Measurements from ENCODE around the gene LRMDA. TPM values are rescaled to one million over a fixed set of nuclear protein-coding genes. Genes with fewer than 3 reads are reported as not detected.
"Not testable (repeated sequence)": the region's sequence is repeated elsewhere in the genome, so short reads cannot be mapped to it uniquely, and the experiment has no call there.

The LRMDA gene
- total RNA-seq, 1 experiment from 2014 or later = 8.0 TPM

DNA sequence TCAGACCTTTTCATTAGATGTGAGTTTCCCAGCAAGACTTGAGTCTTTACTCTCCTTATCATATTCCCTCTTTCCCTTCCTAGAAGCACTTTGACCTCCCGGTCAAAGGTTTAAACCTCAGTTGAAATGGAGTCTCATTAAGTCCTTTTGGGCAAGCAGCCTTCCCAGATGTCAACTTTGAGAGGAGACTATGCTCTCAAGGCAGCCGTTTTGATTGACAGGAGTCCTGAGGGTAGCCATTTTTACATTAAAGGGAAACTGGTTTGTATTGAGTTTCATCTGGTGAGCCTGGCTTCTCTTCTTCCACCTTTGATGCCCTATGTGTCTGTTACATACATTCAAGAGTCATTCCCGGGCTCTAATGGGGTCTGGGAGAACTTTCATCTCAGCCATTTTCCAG lies 685.1 kb downstream of the LRMDA start:
- DNase-seq (ENCODE audit: low read depth) = no peak

DNA sequence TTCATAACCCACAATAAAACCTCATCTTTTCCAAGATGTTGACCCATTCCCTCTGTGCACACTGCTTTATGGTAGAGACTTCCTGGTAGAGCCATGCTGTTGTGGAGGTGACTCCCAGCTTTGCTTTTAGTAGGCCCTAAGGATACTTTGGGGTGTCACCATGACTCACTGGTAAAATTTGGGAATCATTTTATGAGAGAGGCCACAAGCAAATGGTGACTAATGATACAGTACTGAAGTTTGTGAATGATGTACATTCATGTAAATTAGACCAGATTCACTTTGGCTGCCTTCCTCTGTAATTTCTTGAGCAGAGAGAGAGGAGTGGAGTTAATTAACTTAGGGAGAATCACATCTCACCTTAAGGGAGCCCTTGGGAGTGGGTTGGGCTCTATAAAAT lies 686.5 kb downstream of the LRMDA start:
- peak; percentile 95 for DNase-seq (ENCODE audit: low read depth)

DNA sequence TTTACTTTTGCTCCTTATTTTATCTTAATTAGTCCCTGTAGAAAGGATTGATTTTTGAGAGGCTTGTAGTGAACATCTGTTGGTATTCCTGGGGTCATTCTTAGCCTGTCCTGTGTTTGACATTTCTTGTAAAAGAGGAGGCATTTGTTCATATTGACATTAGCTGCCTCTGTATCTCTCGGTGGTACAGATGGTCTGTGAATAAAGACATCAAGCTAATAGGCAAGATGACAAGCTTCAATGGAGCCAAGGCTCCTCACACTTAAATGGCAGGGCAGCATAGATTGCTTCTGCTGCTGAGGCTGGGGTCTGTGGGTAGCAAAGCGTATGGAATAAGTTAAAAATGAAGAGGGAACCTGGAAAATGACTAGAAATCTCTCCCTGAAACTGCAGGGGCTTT lies 687.6 kb downstream of the LRMDA start:
- no peak for DNase-seq (ENCODE audit: low read depth)

DNA sequence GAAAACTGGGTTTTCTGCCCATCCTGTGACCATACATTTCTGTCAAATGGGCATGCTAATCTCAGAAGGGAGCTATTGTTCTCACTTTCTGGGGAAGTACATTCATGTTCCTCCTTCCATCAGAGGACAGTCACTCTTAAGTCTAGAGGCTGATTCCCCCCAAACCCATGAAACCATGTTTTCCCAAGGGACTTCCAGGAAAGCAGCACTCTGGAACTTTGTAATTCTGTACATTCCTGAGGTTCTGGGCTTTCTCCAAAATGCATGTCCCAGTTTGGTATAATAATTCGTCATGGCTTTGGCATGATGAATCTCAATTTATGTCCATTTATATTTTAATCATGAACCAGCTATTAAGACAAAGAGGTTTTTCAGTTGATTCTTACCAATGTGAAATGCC lies 688.1 kb downstream of the LRMDA start:
- DNase-seq (ENCODE audit: low read depth) = peak; percentile 78

DNA sequence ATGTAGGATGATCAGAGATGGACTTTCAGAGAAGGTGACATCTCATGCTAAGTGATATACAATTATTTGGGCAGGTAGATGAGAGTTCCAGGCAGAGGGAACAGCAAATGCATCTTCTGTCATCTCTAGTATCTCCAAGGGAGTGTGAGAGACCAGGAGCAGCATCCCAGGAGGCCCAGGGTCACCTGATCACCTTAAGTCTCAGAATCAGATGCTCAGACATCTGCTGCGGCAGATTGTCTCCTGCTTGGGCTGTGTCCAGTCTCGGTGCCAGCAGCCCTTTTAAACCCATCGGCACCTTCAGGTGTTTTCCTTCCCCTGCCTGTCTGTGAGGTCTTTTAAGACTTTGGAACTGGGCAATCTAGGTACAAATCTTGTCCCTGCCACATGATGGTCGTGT lies 690.6 kb downstream of the LRMDA start:
- DNase-seq (ENCODE audit: low read depth) = no peak

DNA sequence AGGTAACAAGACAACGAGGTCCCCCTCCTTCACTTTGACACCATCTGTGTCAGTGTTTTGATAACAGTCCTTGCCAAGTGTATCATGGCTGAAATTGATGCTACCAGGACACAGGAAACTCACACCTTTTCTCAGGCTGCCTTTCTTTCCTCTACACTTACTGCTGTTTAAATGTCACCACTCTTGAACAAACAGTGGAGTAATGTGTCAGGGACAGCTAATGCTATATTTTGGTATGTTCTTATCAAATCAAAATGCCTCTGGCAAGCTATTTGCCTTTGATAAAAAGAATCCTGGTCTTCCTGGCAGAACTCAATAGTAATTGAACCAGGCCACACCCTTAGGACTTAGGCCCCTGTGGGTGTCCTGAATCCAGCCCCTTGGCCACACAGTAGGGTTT lies 692.9 kb downstream of the LRMDA start:
- DNase-seq (ENCODE audit: low read depth) = no peak

DNA sequence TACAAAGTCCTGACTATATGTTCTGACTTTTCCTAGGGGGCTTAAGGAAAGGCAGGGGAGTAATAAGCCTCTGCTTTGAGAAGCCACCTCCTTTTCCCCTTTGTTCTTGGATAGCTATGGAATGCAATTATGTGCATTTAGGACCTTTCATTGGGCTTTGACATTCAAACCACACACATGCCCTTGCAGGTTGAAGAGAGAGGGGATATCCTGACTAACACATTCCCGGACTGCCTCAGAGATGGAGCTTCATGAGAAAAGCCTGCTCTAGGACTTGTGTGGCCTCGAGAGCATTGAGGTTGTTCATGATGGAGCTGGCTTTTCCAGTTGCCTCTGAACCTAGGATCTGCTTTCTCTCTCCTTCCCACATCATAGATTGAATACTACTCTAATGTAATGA lies 694.5 kb downstream of the LRMDA start:
- DNase-seq (ENCODE audit: low read depth) = peak; percentile 41

DNA sequence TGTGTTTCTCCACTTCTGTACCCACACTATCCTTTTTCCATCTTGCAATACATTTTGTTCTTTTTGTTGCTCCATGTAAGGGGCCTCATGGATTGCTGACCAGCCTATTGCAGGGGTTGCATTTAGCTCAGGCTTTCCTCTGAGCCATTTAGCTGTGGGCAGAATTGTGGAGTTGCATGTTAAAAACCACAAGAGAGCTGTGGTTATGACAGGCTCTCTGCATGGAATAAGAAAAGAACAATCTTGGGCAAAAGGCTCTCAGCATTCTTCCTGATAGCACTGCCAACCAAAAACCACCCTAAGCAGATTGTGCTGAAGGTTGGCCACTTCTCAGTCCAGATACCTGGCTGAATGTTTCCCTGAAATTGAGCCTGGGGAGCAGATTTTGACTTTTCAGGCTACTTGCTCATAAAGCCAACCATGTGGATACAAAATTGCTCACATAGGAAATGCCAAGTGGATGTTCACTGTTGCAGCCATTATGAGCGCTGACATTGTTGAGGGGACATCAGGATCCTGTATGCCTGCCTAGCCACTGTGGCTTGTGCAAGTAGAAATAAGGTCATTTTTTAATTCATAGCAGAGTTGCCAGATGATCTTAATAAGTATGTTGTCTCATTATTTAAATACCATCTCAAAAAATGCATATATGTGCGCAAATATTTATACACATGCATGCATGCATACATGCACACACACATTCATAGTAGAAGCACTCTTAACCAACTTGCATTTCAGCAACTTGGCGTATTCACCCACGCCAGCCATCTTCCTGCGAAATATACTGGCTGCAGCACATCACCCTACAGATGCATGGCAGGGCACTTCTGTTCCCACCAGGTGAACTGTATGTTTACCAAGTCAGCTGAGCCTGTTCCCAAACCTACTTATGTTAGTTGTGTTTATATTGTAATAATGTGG lies 695.4 kb downstream of the LRMDA start:
- peak; percentile 82 for DNase-seq (ENCODE audit: low read depth)

DNA sequence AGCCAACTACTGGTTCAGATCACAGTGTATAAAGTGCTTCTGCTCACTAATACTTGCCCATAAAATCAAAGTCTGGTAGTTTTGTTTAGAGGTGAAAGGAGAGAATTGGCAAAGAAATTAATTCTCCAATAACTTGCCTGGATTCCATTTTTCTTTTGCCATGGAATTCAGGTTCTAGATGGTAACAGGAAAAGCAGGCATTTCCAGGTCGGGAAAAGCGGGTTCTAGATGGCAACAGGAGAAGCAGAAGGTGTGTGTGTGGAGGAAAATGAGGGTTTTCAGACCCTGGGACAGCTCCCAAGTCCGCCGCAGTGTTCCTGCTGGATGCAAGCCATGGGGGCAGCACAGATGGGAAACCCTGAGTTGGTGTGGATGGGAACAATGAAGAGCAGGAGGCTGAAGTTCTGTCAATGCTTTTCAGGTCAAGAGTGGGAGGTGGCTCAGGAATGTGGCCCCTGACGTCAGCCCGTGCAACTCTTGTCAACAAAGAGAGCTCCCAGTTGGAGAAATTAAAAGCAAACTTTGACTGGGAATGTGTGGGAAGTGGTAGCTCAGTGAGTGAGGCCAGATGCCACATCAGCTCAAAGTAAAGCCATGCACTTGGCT lies 696.7 kb downstream of the LRMDA start:
- no peak for DNase-seq (ENCODE audit: low read depth)

DNA sequence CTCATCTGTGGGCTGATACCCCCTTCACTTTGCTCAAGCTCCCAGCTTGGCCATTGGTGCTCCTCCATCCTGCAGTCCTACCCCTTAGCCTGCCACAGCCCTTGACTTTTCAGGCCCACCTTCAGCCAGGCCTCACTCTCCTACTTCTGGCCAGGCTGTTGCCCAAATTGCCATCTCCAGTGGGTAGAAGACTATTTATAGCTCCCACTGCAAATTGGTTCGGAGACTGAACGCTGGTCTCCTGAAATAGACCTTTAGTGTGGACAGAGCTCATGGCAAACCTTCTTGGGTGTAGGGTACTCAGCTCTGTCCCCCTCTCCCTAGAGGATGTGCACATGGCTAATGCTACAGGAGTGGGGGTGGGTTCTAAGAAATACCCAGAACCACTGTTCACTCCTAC lies 697.8 kb downstream of the LRMDA start:
- no peak for DNase-seq (ENCODE audit: low read depth)

DNA sequence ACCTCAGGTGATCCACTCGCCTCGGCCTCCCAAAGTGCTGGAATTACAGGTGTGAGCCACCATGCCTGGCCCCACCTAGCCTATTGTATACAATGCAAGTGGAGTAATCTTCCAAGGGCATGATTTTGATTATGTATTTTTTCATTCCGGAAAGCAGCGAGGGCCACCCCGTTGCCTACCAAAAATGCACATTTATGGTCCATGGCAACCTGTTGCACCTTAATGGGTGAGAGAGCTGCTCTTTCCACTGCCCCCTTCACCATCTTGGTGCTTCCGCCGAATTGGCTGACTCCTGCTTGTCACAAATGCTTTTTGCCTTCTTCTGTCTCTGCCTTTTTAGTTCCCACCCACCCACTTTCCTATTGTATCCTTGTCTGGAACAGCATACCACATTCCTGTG lies 699.5 kb downstream of the LRMDA start:
- DNase-seq (ENCODE audit: low read depth) = no peak

DNA sequence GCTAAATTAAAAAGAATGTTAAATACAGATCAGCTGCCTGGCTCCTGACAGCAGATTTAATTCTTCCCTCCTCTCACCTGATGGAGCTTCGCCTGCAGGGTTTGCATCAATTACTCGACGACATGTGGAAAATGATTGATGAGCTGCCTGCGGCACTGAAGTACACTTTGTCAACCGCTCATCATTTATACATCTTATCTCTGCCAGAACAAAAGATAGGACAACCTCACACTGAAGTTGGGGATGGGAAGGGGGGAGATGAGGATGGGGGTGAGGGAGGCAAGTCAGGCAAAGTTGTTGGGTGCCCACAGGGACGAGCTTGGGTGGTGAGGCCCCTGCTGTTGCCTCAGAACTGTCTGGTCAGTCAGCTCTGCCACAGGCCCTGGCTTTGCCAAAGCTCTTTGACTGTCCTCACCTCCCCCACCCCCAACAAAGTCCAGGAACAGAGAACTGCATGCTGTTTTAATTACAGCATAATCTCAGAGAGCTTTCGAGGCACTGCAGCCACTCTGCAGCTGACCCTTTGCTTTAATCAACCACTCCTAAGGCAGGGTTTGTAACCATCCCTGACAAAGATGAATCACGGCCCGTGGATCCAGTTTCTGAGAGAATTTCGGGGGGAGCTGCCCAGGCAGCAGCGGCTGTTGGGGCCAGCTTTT lies 702.3 kb downstream of the LRMDA start:
- no peak for DNase-seq (ENCODE audit: low read depth)

DNA sequence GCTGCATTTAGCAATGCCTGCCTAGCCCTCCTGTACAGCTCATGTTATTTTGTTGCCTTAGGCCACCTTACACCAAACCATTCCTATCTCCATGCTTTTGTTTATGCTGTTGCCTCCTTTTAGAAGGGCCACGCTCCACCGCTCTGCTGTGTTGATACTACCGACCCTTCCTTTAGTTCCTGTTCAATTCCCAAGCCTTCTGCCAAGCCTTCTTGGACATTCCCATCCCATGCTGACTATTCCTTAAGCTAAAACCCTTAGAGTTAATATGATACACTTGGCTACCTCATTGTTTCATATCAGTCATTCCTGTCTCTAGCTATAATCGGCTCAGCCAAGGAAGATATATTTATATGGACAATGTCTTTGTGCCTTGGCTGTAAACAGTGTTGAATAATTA lies 705.5 kb downstream of the LRMDA start:
- DNase-seq (ENCODE audit: low read depth) = no peak

DNA sequence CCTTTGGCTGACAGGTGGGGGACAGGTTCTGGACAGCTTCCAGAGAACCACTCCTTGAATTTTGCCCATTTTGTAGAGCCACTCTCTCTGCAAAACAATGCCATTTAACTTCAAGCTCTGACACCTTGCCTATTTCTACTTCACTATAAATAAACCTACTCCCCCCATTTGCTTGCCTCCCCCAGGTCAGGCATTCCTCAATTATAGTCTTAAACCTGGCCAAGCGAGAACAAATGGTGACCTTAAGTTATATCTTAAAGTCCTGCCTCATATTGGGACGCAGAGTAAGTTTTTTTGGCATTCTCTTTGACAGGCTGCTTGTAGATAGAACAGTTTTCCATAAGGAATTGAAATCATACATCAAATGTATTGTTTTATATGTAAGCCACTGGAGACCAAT lies 706.9 kb downstream of the LRMDA start:
- DNase-seq (ENCODE audit: low read depth) = no peak

DNA sequence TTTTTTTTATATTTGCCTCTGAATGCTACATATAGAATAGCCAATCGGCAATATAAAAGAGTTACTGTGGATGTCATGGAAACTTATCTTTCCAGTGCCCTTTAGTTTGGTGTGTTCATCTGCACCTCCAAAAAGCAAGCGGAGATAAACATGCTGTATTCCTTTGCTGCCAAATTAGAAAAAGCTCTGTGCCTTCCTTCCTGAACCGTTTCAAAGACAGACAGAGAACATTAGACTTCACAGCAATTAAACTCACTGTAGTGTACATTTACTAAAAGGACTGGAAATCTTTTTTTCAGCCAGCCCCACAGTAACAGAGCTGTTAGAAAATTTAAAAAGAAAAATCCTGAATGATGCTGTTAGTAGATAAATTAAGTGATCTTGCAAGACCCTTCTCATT lies 707.5 kb downstream of the LRMDA start:
- DNase-seq (ENCODE audit: low read depth) = no peak

DNA sequence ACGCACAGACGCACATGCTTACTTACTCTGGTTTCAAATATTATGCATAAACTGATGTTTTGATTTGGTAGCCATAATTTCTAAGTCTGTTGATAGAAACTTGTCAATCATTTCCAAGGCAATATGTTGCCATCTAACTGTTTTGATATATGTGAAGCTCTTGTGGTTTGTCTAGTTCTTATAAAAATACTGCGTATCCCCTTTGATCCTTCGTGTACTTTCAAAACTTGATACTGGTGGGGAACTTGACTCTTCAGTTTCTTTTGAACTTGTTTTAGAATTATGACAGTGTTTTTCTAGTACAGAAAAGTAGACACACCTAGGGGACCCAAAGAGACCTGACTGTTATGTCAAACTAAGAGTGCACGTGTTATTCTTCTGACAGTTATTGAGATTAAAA lies 708.0 kb downstream of the LRMDA start:
- DNase-seq (ENCODE audit: low read depth) = no peak

DNA sequence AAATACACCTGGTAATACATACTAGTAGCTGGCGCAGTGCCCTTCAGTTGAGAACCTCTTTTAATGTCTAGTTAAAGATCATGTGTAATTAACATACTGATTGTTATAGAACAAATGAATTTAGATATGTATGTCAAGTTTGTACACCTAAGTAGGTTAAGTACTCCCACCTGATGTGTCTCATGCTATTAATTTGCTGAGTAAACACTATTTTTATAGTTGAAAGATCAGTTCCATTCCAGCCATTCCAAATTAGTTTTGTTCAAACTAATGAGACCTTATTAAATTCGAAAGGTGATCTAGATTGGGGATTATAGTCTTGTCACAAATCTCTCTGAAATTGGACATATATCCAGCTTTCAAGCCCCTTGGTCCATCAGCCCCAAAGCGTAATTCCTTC lies 710.0 kb downstream of the LRMDA start:
- no peak for DNase-seq (ENCODE audit: low read depth)

DNA sequence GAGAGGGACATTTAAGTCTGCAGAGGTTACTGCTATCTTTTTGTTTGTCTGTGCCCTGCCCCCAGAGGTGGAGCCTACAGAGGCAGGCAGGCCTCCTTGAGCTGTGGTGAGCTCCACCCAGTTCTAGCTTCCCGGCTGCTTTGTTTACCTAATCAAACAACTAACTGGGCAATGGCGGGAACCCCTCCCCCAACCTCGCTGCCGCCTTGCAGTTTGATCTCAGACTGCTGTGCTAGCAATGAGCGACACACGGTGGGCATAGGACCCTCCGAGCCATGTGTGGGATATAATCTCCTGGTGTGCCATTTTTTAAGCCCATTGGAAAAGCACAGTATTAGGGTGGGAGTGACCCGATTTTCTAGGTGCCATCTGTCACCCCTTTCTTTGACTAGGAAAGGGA lies 716.8 kb downstream of the LRMDA start:
- DNase-seq (ENCODE audit: low read depth) = not testable (repeated sequence)

DNA sequence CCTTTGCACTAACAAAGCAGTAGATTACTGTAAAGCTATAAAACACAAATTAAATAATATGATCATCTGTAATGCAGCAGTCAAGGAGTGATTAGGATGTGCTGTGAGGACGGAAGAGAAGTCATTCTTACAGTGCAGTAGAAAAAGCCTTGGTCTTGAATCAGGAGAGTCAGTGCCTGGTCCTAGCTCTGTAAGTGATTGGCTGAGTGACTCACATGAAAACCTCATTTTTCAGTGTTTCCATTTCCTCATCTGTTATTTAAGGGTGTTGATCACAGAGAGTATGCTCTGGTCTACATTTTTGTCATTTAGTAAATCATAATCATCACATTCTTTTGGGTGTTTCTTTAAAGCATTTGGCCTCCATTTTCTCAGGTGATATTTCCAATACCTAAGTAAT lies 717.8 kb downstream of the LRMDA start:
- DNase-seq (ENCODE audit: low read depth) = peak; percentile 58

DNA sequence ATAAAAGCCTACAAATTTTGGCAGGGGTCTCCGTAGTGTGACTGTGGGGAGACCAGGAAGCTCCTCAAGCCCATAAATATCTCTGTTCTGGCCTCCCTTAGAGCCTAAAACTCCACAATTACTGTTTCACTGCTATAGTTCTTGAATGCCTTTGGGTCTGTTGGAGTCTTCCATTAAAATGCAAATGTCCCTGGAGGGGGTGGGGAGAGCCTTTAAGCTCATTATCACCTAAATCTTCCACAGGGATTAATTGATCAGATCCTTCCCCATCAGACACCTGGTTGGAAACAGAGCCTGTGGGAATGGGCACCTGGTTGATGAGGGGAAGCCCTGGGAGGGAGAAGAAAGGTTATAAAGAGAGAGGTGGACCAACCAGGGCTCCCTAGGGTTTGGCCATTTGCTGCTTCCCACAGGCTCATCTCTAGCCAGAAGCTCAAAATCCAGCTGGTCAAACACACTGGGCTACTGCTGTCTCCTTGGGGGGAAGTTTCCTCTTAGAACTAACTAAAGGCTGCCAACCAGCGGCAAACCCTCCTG lies 718.2 kb downstream of the LRMDA start:
- DNase-seq (ENCODE audit: low read depth) = no peak

DNA sequence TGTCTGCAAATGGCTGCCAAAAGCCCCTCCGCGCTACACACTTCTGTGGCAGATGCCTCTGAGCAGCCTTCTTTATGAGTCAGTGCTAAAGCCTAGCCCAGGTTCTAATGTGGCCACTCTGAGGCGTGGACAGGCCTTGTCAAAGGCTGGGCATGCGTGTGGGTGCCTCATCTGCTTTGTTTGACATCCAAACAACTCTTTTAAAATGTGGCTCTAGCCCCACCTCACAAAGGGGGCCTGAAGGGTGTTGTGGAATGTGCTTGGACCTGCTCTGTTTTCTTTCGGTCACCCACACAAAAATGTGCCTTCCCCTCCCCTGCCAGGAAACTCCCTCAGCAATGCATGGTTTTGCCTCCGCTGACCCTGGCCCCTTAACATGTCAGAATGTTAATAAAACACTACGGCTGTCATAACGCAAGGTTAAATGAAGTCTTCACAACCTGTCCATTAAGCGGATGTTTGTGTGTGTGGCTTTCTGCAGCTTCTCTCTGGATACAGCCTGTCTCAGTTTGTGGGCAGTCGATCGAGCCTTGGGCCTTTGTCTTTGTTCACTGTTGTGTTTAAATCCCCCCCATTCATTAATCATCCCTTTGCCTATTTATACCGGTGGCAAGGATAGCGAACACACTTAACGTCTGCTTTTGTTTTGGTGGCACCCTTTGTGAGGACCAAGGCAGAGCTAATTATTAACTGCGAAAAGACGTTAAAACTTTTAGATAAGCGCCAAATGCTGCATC lies 718.9 kb downstream of the LRMDA start:
- peak; percentile 80 for DNase-seq (ENCODE audit: low read depth)

DNA sequence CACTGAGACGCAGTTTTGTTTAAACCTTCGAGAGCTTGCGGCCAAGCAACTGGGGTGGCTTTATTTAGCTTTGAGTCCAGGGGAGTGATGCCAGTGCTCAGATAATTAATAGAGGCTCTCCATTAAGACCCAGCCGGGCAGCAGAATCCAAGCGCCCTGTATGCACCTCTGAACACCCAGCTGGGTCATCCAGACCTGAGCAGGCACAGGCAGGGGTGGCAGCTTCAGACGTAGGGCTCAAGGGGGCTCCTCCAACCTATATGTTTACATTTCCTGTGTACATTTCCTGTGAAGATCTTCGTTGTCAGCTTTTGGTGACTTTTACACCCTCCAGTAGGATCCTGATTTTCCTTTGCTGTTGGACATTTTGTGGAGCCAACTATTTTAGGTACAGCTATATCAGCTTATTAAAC lies 719.5 kb downstream of the LRMDA start:
- DNase-seq (ENCODE audit: low read depth) = no peak

All from M059J (cell line).